ENCODE results near the gene PRPF38A. TPM values are rescaled to one million over a fixed set of nuclear protein-coding genes. Genes with fewer than 3 reads are reported as not detected.

PRPF38A gene
- total and polyA plus RNA-seq, 2 donors (not counting 3 experiments of a cell fraction or from before 2014, with no cell fraction given) = 16.0 to 42.0 TPM

GRCh38 chr1:52427152-52427551, 22.8 kb downstream of the PRPF38A start:
- ChIA-PET CTCF (interaction anchor here (1.0 to 1.4 kb wide), 2 partner anchors 70 to 240 kb away, joined by 3 read pairs; no protein-coding TSS in a partner anchor), POLR2A (no interaction called here)
- DNase-seq (ENCODE audit: low read depth, low spot score) = no peak
- Histone ChIP-seq H2AFZ (ENCODE audit: low read depth, low read length) (no peak overlapping the region), H3K9me3 (replicated peaks; ENCODE audit: control insufficient read depth, insufficient read depth, low read length) (no peaks in the 10 kb centered on the region), H3K4me2 (ENCODE audit: insufficient read depth, low read length) (no peak overlapping the region), H3K36me3 (ENCODE audit: control insufficient read depth in 2 of 2, extremely low read depth in 1 of 2, insufficient read depth in 2 of 2, low read length in 2 of 2) (peaks cover 3 to 4% of the 10 kb centered on the region in 2 experiments), H3K79me2 (ENCODE audit: control insufficient read depth, insufficient read depth, low read length) (no peaks in the 10 kb centered on the region), H4K20me1 (replicated peaks; ENCODE audit: control insufficient read depth, extremely low read depth, insufficient read depth, low read length) (no peaks in the 10 kb centered on the region), H3K4me3 (replicated peaks in 1 of 3; ENCODE audit: insufficient read depth in 1 of 3, low read depth in 1 of 3, low read length in 3 of 3) (no peak overlapping the region), H3K9ac (replicated peaks; ENCODE audit: extremely low read depth, insufficient read depth, low read length) (no peak overlapping the region), H3K27ac (ENCODE audit: insufficient read depth, low read depth, low read length) (no peak overlapping the region), H3K4me1 (ENCODE audit: control insufficient read depth, extremely low read depth, insufficient read depth, low read length) (peaks cover 9% of the 10 kb centered on the region), H3K27me3 (ENCODE audit: control insufficient read depth in 2 of 2, insufficient read depth in 2 of 2, low read length in 2 of 2) (no peaks in the 10 kb centered on the region), H3K9me1 (replicated peaks; ENCODE audit: control insufficient read depth, extremely low read depth, insufficient read depth, low read length) (no peaks in the 10 kb centered on the region)
- FAIRE-seq = no peak
- intact Hi-C loops (cut with micrococcal nuclease) (no loop called here), dilution Hi-C loops (cut with MboI; ENCODE audit: extremely low pct_ligation_motif_present, low sequenced_read_pairs) (no loop called here)
- TF ChIP-seq EZH2 (IDR thresholded peaks at IDR 0.05; ENCODE audit: borderline replicate concordance, low read depth, low read length, severe bottlenecking) = no peak
- TF ChIP-seq GATA2 (IDR thresholded peaks at IDR 0.05; ENCODE audit: insufficient read depth, insufficient read length, low read depth, low read length) = no peak
- TF ChIP-seq CTCF (IDR thresholded peaks at IDR 0.05; ENCODE audit: extremely low read depth in 1 of 2, insufficient read depth in 1 of 2, low read depth in 1 of 2, low read length in 2 of 2) = no peak
- TF ChIP-seq FOS (IDR thresholded peaks at IDR 0.05; ENCODE audit: borderline replicate concordance, insufficient read depth, low read length) = no peak
- TF ChIP-seq POLR2AphosphoS5 (IDR thresholded peaks at IDR 0.05; ENCODE audit: insufficient read depth, low read depth, low read length) = no peak
- BruUV-seq (replicated peaks) = no TSS peak

- ChIA-PET CTCF (interaction anchor here (1.0 kb wide), 1 partner anchor 27 kb away, joined by 3 read pairs; no protein-coding TSS in a partner anchor), POLR2A (no interaction called here)
- TF ChIP-seq EZH2 (IDR thresholded peaks at IDR 0.05; ENCODE audit: borderline replicate concordance, low read depth, low read length, severe bottlenecking) = no peak
- no peak for TF ChIP-seq MAX (IDR thresholded peaks at IDR 0.05; ENCODE audit: insufficient read depth, insufficient read length)
- no peak for TF ChIP-seq FOS (IDR thresholded peaks at IDR 0.05; ENCODE audit: borderline replicate concordance, insufficient read depth, low read length)
- no peak for TF ChIP-seq JUN (IDR thresholded peaks at IDR 0.05; ENCODE audit: borderline replicate concordance, insufficient read depth, insufficient read length, low read depth)
- no peak for TF ChIP-seq GATA2 (IDR thresholded peaks at IDR 0.05; ENCODE audit: insufficient read depth, insufficient read length, low read depth, low read length)
- no peak for TF ChIP-seq POLR2A (IDR thresholded peaks at IDR 0.05; ENCODE audit: low read depth, low read length)
- TF ChIP-seq POLR2AphosphoS5 (IDR thresholded peaks at IDR 0.05; ENCODE audit: insufficient read depth, low read depth, low read length) = no peak
- no peak for TF ChIP-seq MYC (IDR thresholded peaks at IDR 0.05; ENCODE audit: low read depth, low read length)
- no peak for TF ChIP-seq CTCF (IDR thresholded peaks at IDR 0.05; ENCODE audit: extremely low read depth in 1 of 2, insufficient read depth in 1 of 2, low read depth in 1 of 2, low read length in 2 of 2)
- Histone ChIP-seq H3K36me3 (ENCODE audit: control insufficient read depth in 2 of 2, extremely low read depth in 1 of 2, insufficient read depth in 2 of 2, low read length in 2 of 2) (peaks cover 5 to 8% of the 10 kb centered on the region in 2 experiments), H2AFZ (ENCODE audit: low read depth, low read length) (no peak overlapping the region), H3K27me3 (ENCODE audit: control insufficient read depth in 2 of 2, insufficient read depth in 2 of 2, low read length in 2 of 2) (no peaks in the 10 kb centered on the region), H3K9ac (replicated peaks; ENCODE audit: extremely low read depth, insufficient read depth, low read length) (no peak overlapping the region), H3K79me2 (ENCODE audit: control insufficient read depth, insufficient read depth, low read length) (no peaks in the 10 kb centered on the region), H3K27ac (ENCODE audit: insufficient read depth, low read depth, low read length) (no peak overlapping the region), H3K9me1 (replicated peaks; ENCODE audit: control insufficient read depth, extremely low read depth, insufficient read depth, low read length) (no peaks in the 10 kb centered on the region), H3K9me3 (replicated peaks; ENCODE audit: control insufficient read depth, insufficient read depth, low read length) (no peaks in the 10 kb centered on the region), H3K4me1 (ENCODE audit: control insufficient read depth, extremely low read depth, insufficient read depth, low read length) (no peaks in the 10 kb centered on the region), H4K20me1 (replicated peaks; ENCODE audit: control insufficient read depth, extremely low read depth, insufficient read depth, low read length) (no peaks in the 10 kb centered on the region), H3K4me2 (ENCODE audit: insufficient read depth, low read length) (no peak overlapping the region), H3K4me3 (replicated peaks in 1 of 3; ENCODE audit: insufficient read depth in 1 of 3, low read depth in 1 of 3, low read length in 3 of 3) (no peak overlapping the region)
- DNase-seq (ENCODE audit: low read depth, low spot score) = no peak
- BruUV-seq (replicated peaks) = no TSS peak
- dilution Hi-C loops (cut with MboI; ENCODE audit: extremely low pct_ligation_motif_present, low sequenced_read_pairs) (no loop called here), intact Hi-C loops (cut with micrococcal nuclease) (no loop called here)
- FAIRE-seq = no peak
Measured at GRCh38 chr1:52432807-52433206, 28.4 kb downstream of the PRPF38A start.

Data from endothelial cell of umbilical vein (primary cell).